SK-N-MC (cell line): ENCODE measurements around the gene LYG1.
A peak's percentile ranks its signal among the peaks of the same experiment; 100 is the strongest.
"Not testable (repeated sequence)": the region's sequence is repeated elsewhere in the genome, so short reads cannot be mapped to it uniquely, and the experiment has no call there.

Experiments used
- DNase-seq: peaks from one replicate; pipeline ENCODE4 v3.0.0-alpha.2; 2011; ENCODE audit warnings: low read depth, low spot score
- H3K27ac ChIP-seq: fragments of 200-600 bp; sonication (generic); 2 replicates; pipeline ENCODE4 v1.5.1; 2016; ENCODE audit warnings: mixed run types
- H3K36me3 ChIP-seq: fragments of 200-600 bp; sonication (generic); 2 replicates; pipeline ENCODE4 v1.6.1; 2017; ENCODE audit warnings: antibody characterized with exemption, low read length, mixed read lengths; ENCODE audit not compliant: insufficient read depth
- H3K4me3 ChIP-seq: fragments of 200-600 bp; sonication (generic); 2 replicates; pipeline ENCODE4 v1.5.1; 2016
- H3K9ac ChIP-seq: fragments of 200-600 bp; sonication (generic); 2 replicates; pipeline ENCODE4 v1.8.0; 2017; ENCODE audit warnings: mixed run types, mixed read lengths; ENCODE audit not compliant: insufficient read length
- H3K9me3 ChIP-seq: fragments of 200-600 bp; sonication (generic); 2 replicates; pipeline ENCODE4 v1.6.1; 2017; ENCODE audit warnings: low read depth, mild to moderate bottlenecking, antibody characterized with exemption, low read length, moderate library complexity, mixed read lengths
- EZH2 ChIP-seq: fragments of 200-600 bp; sonication (generic); IDR thresholded peaks from one replicate; pipeline ENCODE4 v1.6.1; 2017; ENCODE audit warnings: antibody characterized with exemption
- FOXP2 ChIP-seq: optimal IDR thresholded peaks from 2 replicates; pipeline ENCODE3; 2011; ENCODE audit warnings: mild to moderate bottlenecking, moderate library complexity; ENCODE audit not compliant: insufficient read depth; ENCODE audit errors: extremely low read length, control extremely low read depth
- POLR2AphosphoS5 ChIP-seq: IDR thresholded peaks from 2 replicates; pipeline ENCODE4 v1.6.1; 2012; ENCODE audit warnings: mild to moderate bottlenecking, low read depth, low read length, borderline replicate concordance

The LYG1 gene

GRCh38 chr2:99301097-99301496, at the start of gene LYG1:
TSS of gene LYG1 (minus strand) at chr2:99301197. CDS start at chr2:99295670, 5,527 bp downstream.
- not testable (repeated sequence) for H3K9ac ChIP-seq, H3K27ac ChIP-seq, H3K4me3 ChIP-seq, DNase-seq, H3K9me3 ChIP-seq, H3K36me3 ChIP-seq

DNA sequence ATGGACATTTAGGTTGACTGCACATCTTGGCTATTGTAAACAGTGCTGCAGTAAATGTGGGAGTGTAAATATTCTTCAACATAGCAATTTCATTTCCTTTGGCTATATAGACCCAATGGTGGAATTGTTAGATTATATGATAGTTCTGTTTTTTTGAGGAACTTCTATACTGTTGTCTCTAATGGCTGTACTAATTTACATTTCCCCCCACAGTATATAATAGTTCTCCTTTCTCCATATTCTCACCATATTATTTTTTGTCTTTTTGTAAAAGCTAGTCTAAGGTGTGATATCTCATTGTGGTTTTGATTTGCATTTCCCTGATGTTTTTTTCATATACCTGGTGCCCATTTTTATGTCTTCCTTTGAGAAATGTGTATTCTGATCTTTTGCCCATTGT, 49.2 kb upstream of the LYG1 start:
- H3K36me3 ChIP-seq = no peaks in the 10 kb centered on the region
- H3K9ac ChIP-seq = no peak overlapping the region
- H3K4me3 ChIP-seq = no peak overlapping the region
- no peak for DNase-seq
- 0 out of 2 replicates have a peak, but pooled peaks cover 2% of the 10 kb centered on the region for H3K9me3 ChIP-seq
- no peak overlapping the region for H3K27ac ChIP-seq
- TF ChIP-seq POLR2AphosphoS5 (no peak), FOXP2 (no peak), EZH2 (no peak)

- DNase-seq = no peak
- Histone ChIP-seq H3K27ac (no peak overlapping the region), H3K9ac (no peak overlapping the region), H3K9me3 (no peaks in the 10 kb centered on the region), H3K4me3 (no peak overlapping the region), H3K36me3 (no peaks in the 10 kb centered on the region)
- TF ChIP-seq EZH2 = no peak
Observed at GRCh38 chr2:99348173-99348572, 47.2 kb upstream of the LYG1 start.

GRCh38 chr2:99346218-99346617, 45.2 kb upstream of the LYG1 start:
- Histone ChIP-seq H3K9me3 (no peaks in the 10 kb centered on the region), H3K27ac (no peak overlapping the region), H3K4me3 (no peak overlapping the region), H3K9ac (no peak overlapping the region), H3K36me3 (no peaks in the 10 kb centered on the region)
- DNase-seq = no peak
- TF ChIP-seq EZH2 (no peak), FOXP2 (no peak), POLR2AphosphoS5 (no peak)

DNA sequence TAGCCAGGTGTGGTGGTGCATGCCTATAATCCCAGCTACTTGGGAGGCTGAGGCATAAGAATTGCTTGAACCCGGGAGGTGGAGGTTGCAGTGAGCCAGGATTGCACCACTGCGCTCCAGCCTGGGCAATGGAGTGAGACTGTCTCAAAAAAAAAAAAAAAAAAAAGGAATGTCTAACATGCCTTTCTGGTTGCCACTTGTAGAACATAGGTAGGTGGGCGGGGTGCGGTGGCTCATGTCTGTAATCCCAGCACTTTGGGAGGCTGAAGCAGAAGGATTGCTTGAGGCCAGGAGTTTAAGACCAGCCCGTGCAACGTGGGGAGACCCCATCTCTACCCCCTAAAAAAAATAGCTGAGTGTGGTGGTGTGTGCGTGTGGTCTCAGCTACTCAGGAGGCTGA, 44.4 kb upstream of the LYG1 start:
- H3K9ac ChIP-seq, H3K36me3 ChIP-seq, DNase-seq, H3K27ac ChIP-seq, H3K4me3 ChIP-seq, H3K9me3 ChIP-seq: not testable (repeated sequence)

GRCh38 chr2:99342536-99342935, 41.5 kb upstream of the LYG1 start:
- TF ChIP-seq FOXP2 (no peak), EZH2 (no peak), POLR2AphosphoS5 (no peak)
- no peaks in the 10 kb centered on the region for H3K9me3 ChIP-seq
- H3K9ac ChIP-seq = no peak overlapping the region
- H3K4me3 ChIP-seq = no peak overlapping the region
- no peak overlapping the region for H3K27ac ChIP-seq
- no peak for DNase-seq
- H3K36me3 ChIP-seq = no peaks in the 10 kb centered on the region

DNA sequence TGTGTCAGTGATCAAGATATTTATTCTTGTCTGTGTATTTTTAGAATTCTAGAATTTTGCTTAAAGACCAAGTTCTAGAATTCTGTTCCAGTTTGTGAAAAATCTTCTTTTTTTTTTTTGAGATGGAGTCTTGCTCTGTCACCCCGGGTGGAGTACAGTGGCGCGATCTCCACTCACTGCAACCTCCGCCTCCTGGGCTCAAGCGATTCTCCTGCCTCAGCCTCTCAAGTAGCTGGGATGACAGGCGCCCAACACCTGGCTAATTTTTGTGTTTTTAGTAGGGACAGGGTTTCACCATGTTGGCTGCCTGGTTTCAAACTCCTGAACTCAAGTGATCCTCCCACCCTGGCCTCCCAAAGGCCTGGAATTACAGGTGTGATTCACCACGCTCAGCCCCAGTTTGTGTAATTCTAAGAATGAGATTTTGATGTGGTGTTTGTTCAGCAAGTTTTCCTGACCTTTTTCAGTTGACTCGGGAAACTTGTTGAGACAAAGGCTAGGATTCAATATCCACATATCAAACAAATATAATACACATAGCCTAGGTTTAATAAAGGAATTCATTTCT, 39.8 kb upstream of the LYG1 start:
- no peak overlapping the region for H3K27ac ChIP-seq
- H3K4me3 ChIP-seq = no peak overlapping the region
- H3K9me3 ChIP-seq = no peaks in the 10 kb centered on the region
- TF ChIP-seq POLR2AphosphoS5 (no peak), EZH2 (no peak), FOXP2 (no peak)
- no peaks in the 10 kb centered on the region for H3K36me3 ChIP-seq
- DNase-seq = no peak
- no peak overlapping the region for H3K9ac ChIP-seq

- TF ChIP-seq POLR2AphosphoS5 = no peak
- no peak for TF ChIP-seq EZH2
- no peak for TF ChIP-seq FOXP2
- H3K36me3 ChIP-seq = peaks cover 3% of the 10 kb centered on the region; the same call in 1 of the 2 replicates
- H3K9ac ChIP-seq = peak overlapping the region; percentile 80
- no peak for DNase-seq
- no peaks in the 10 kb centered on the region for H3K9me3 ChIP-seq
- no peak overlapping the region for H3K27ac ChIP-seq
- H3K4me3 ChIP-seq = peak overlapping the region; percentile 90
Observed at GRCh38 chr2:99338029-99338585, 37.1 kb upstream of the LYG1 start.

GRCh38 chr2:99337113-99338028, 36.4 kb upstream of the LYG1 start, which contains the start of gene EIF5B:
TSS of gene EIF5B (plus strand) at chr2:99337389. CDS start at chr2:99337555, 166 bp downstream.
- peak; percentile 63 for DNase-seq
- H3K4me3 ChIP-seq = peak within 1 kb of the TSS; percentile 90
- no peaks in the 10 kb centered on the region for H3K9me3 ChIP-seq
- peaks cover 10% of the 10 kb centered on the region for H3K36me3 ChIP-seq
- no peak for TF ChIP-seq EZH2
- TF ChIP-seq POLR2AphosphoS5 = peak; percentile 98
- TF ChIP-seq FOXP2 = peak; percentile 32
- peak within 1 kb of the TSS; percentile 90 for H3K9ac ChIP-seq
- peak within 1 kb of the TSS; percentile 85 for H3K27ac ChIP-seq
